Mesothelial cell of epicardium (in vitro differentiated cells): ENCODE results near the gene PRR18. TPM values are rescaled to one million over a fixed set of nuclear protein-coding genes. Genes with fewer than 3 reads are reported as not detected.

Source experiments
- DNase-seq, 2 experiments: peaks; one replicate each; pipeline ENCODE4 v3.0.0; 2021; ENCODE audit warnings: low spot score in 2 of 2; ENCODE audit not compliant: unreplicated experiment in 2 of 2
- H3K27ac Mint-ChIP-seq: 2 replicates; pipeline ENCODE4 v1.8.0; 2021; ENCODE audit warnings: mixed read lengths
- H3K27me3 Mint-ChIP-seq: 2 replicates; pipeline ENCODE4 v1.8.0; 2021; ENCODE audit warnings: low read depth, mixed read lengths
- H3K36me3 Mint-ChIP-seq: 2 replicates; pipeline ENCODE4 v1.8.0; 2021; ENCODE audit warnings: mixed read lengths
- H3K4me1 Mint-ChIP-seq: 2 replicates; pipeline ENCODE4 v1.8.0; 2021; ENCODE audit warnings: mixed read lengths
- H3K4me3 Mint-ChIP-seq: 2 replicates; pipeline ENCODE4 v1.8.0; 2021; ENCODE audit warnings: mild to moderate bottlenecking, moderate library complexity, mixed read lengths
- H3K9me3 Mint-ChIP-seq: 2 replicates; pipeline ENCODE4 v1.8.0; 2021; ENCODE audit warnings: mixed read lengths
- total RNA-seq: library from RNA; stranded (reverse); gene quantifications from 3 replicates; pipeline ENCODE4 v1.2.1, GENCODE V29; 2021
- TF ChIP-seq, protein P1 (sequence below): fragments of 200-600 bp; sonication (generic); IDR thresholded peaks from one replicate; pipeline ENCODE4 v1.5.0; 2021; ENCODE audit warnings: antibody characterized with exemption; ENCODE audit not compliant: unreplicated experiment

PRR18 gene
- total RNA-seq, 1 donor from 2014 or later = 0.38 TPM

DNA sequence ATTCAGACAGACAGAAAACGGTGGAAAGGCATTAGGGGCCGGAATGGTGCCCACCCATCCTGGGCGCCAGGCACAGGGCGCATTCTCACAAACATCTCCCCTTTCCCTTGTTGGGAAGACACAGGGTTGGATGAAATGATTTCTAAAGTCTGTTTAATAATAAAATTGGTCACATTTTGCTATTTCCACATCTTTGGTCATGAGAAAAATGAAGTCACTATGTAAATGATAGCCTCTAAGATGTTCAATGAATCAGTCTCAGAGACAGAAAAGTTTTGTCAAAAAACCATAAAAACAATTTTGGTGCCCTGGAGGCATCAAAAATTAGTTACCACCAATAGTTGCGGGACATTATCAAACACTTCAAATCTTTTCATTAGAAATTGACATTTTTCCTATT is 40.7 kb downstream of the PRR18 start:
- H3K27me3 Mint-ChIP-seq = peaks cover 51% of the 10 kb centered on the region
- H3K36me3 Mint-ChIP-seq = no peaks in the 10 kb centered on the region
- no peak overlapping the region for H3K27ac Mint-ChIP-seq
- no peak overlapping the region for H3K4me3 Mint-ChIP-seq
- DNase-seq = no peak
- no peaks in the 10 kb centered on the region for H3K9me3 Mint-ChIP-seq
- TF ChIP-seq, protein P1, sequence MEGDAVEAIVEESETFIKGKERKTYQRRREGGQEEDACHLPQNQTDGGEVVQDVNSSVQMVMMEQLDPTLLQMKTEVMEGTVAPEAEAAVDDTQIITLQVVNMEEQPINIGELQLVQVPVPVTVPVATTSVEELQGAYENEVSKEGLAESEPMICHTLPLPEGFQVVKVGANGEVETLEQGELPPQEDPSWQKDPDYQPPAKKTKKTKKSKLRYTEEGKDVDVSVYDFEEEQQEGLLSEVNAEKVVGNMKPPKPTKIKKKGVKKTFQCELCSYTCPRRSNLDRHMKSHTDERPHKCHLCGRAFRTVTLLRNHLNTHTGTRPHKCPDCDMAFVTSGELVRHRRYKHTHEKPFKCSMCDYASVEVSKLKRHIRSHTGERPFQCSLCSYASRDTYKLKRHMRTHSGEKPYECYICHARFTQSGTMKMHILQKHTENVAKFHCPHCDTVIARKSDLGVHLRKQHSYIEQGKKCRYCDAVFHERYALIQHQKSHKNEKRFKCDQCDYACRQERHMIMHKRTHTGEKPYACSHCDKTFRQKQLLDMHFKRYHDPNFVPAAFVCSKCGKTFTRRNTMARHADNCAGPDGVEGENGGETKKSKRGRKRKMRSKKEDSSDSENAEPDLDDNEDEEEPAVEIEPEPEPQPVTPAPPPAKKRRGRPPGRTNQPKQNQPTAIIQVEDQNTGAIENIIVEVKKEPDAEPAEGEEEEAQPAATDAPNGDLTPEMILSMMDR = no peak
- H3K4me1 Mint-ChIP-seq = no peaks in the 10 kb centered on the region

DNA sequence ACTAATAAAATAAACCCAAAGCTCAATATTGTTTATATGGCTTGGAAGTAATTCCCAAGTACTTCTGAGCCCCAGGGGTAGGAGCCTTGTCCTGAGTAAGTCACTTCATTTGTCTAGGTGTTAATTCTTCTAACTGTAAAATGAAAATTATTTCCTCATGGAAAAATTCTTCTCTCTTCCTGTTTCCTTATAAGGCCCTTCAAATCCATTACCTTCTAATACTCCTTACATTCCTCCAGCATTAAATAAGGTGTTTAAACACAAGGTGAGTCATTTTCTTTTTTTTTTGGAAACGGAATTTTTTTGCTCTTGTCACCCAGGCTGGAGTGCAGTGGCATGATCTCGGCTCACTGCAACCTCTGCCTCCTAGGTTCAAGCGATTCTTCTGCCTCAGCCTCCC is 41.9 kb downstream of the PRR18 start:
- Mint-ChIP-seq H3K27ac (no peak overlapping the region), H3K4me3 (no peak overlapping the region), H3K27me3 (peaks cover 43% of the 10 kb centered on the region), H3K9me3 (no peaks in the 10 kb centered on the region), H3K4me1 (no peaks in the 10 kb centered on the region), H3K36me3 (no peaks in the 10 kb centered on the region)
- TF ChIP-seq, protein P1 = no peak
- no peak for DNase-seq

GRCh38 chr6:166262743-166263515 is 45.3 kb downstream of the PRR18 start:
- Mint-ChIP-seq H3K9me3 (no peaks in the 10 kb centered on the region), H3K4me1 (no peaks in the 10 kb centered on the region), H3K27me3 (peaks cover 20% of the 10 kb centered on the region), H3K4me3 (no peak overlapping the region), H3K27ac (no peak overlapping the region), H3K36me3 (no peaks in the 10 kb centered on the region)
- DNase-seq = no peak
- TF ChIP-seq, protein P1 = no peak

DNA sequence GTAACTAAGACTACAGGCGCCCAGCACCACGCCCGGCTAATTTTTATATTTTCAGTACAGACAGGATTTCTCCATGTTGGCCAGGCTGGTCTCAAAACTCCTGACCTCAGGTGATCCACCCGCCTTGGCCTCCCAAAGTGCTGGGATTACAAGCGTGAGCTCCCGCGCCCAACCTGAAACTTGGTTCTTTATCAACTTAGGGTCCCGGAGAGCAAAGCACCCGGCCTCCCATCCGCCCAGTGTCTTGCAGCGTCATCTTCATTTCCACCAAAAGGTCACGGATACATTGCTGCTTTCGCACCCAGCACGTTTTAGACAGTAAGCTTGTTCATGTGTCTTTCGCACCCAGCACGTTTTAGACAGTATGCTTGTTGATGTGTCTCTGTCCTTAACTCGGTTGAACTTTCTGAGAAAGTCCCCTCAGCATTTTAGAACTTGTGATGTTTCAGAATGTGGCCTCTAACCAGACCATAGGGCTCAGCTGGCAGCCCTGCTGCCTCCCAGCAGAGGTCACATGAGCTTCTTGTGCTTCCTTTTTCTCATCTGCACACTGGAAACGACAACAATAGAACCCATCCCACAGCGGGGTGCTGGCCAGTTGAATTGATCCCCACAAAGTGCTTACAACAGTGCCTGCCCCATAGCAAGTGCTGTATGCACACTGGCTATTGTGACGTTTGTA is 48.8 kb downstream of the PRR18 start:
- no peak for DNase-seq
- Mint-ChIP-seq H3K27ac (no peak overlapping the region), H3K4me1 (no peaks in the 10 kb centered on the region), H3K4me3 (no peak overlapping the region), H3K36me3 (no peaks in the 10 kb centered on the region), H3K27me3 (peaks cover 40% of the 10 kb centered on the region), H3K9me3 (no peaks in the 10 kb centered on the region)
- TF ChIP-seq, protein P1 = no peak

DNA sequence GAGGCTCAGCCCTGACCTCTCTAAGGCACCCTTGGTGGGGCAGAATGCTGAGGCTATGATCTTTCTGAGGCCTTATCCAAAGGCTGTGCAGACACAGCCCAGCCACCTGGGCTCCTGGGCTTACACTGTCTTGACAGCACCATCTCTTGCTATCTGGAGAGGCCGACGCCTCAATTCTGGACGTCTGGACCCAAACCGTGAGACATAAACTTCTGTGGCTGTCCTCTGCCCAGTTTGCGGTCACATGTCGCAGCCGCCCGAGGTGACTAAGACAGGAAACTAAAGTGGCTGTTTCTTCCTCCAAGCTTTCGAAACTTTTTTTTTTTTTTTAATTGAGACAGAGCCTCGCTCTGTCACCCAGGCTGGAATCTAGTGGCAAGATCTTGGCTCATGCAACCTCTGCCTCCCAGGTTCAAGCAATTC is 49.3 kb downstream of the PRR18 start:
- peaks cover 46% of the 10 kb centered on the region for H3K27me3 Mint-ChIP-seq
- DNase-seq = no peak
- no peaks in the 10 kb centered on the region for H3K4me1 Mint-ChIP-seq
- no peaks in the 10 kb centered on the region for H3K36me3 Mint-ChIP-seq
- H3K9me3 Mint-ChIP-seq = no peaks in the 10 kb centered on the region
- no peak overlapping the region for H3K4me3 Mint-ChIP-seq
- H3K27ac Mint-ChIP-seq = no peak overlapping the region
- TF ChIP-seq, protein P1 = no peak
